ENCODE measurements around the gene TMEM89. TPM values are rescaled to one million over a fixed set of nuclear protein-coding genes. Genes with fewer than 3 reads are reported as not detected.

The TMEM89 gene
- total and polyA plus RNA-seq, 2 of the 13 experiments (the other 11 are each of a cell fraction or from before 2014, with no cell fraction given) = 0.31 to 0.59 TPM

GRCh38 chr3:48600711-48601621 lies 20.6 kb downstream of the TMEM89 start:
- ChIA-PET POLR2A (interaction anchor here (1.5 kb wide), 1 partner anchor 8 kb away, joined by 5 read pairs; the partner anchor contains the start of gene UQCRC1), CTCF (ENCODE audit: low intra/inter-chr PET ratio, low total read pairs) (no interaction called here)
- BruUV-seq (replicated peaks) = no TSS peak
- intact Hi-C loops (cut with micrococcal nuclease; ENCODE audit: unreplicated experiment) (no loop called here), in situ Hi-C loops (cut with HindIII; ENCODE audit: extremely low pct_ligation_motif_present, low pct_unique_long_range_greater_than_20kb) (no loop called here)
- peaks cover 30% of the 10 kb centered on the region for H3K4me1 ChIP-seq (ENCODE audit: insufficient read depth, low read length)
- peaks cover 52 to 81% of the 10 kb centered on the region in 2 experiments for H3K36me3 ChIP-seq (replicated peaks in 1 of 2; ENCODE audit: control insufficient read depth in 1 of 2, insufficient read depth in 2 of 2, low read length in 2 of 2)
- H3K9ac ChIP-seq (ENCODE audit: insufficient read depth, low read depth, low read length) = no peak overlapping the region
- no peaks in the 10 kb centered on the region for H3K9me3 ChIP-seq (ENCODE audit: low read length)
- FAIRE-seq = no peak
- no peak overlapping the region for H3K4me2 ChIP-seq (ENCODE audit: low read depth, low read length)
- WGBS (ENCODE audit: low lambda C conversion rate) = 96% methylated on average over 11 of the region's 19 CpGs
- H3K27me3 ChIP-seq (ENCODE audit: control insufficient read depth in 1 of 2, insufficient read depth in 2 of 2, low read length in 2 of 2) = no peaks in the 10 kb centered on the region
- H3K4me3 ChIP-seq (replicated peaks in 1 of 3; ENCODE audit: insufficient read depth in 1 of 3, low read depth in 2 of 3, low read length in 3 of 3) = no peak overlapping the region
- no peak for TF ChIP-seq ATF7 (IDR thresholded peaks at IDR 0.05)
- no peak for TF ChIP-seq ATF7 (CRISPR knock-in tag; IDR thresholded peaks at IDR 0.05)
- TF ChIP-seq GATAD1 (CRISPR knock-in tag; IDR thresholded peaks at IDR 0.05) = no peak
- TF ChIP-seq ZNF672 (CRISPR knock-in tag; IDR thresholded peaks at IDR 0.05) = no peak
- no peak for TF ChIP-seq SATB2 (CRISPR knock-in tag; IDR thresholded peaks at IDR 0.05)
- peak; percentile 27; the same call in 1 of the 2 replicates for TF ChIP-seq RBFOX2 (IDR thresholded peaks at IDR 0.05; ENCODE audit: low read depth, low read length)
- TF ChIP-seq MEIS2 (CRISPR knock-in tag; IDR thresholded peaks at IDR 0.05) = no peak
- no peak for TF ChIP-seq SIN3B (IDR thresholded peaks at IDR 0.05; ENCODE audit: low read length)
- H3K27ac ChIP-seq (ENCODE audit: extremely low read length, insufficient read depth, low read length) = no peak overlapping the region
- no peaks in the 10 kb centered on the region for H3K79me2 ChIP-seq (ENCODE audit: insufficient read depth, low read length)
- no peak overlapping the region for H2AFZ ChIP-seq (ENCODE audit: low read length)
- no peak for DNase-seq (ENCODE audit: low spot score)
- H4K20me1 ChIP-seq (ENCODE audit: insufficient read depth, low read length) = peaks cover 14% of the 10 kb centered on the region; the same call in 1 of the 2 replicates
- ATAC-seq = no peak
